ENCODE data around the gene SIPA1L2. TPM values are rescaled to one million over a fixed set of nuclear protein-coding genes. Genes with fewer than 3 reads are reported as not detected.

Gene SIPA1L2
- total RNA-seq, 2 donors from 2014 or later = 57.1 to 100 TPM

DNA sequence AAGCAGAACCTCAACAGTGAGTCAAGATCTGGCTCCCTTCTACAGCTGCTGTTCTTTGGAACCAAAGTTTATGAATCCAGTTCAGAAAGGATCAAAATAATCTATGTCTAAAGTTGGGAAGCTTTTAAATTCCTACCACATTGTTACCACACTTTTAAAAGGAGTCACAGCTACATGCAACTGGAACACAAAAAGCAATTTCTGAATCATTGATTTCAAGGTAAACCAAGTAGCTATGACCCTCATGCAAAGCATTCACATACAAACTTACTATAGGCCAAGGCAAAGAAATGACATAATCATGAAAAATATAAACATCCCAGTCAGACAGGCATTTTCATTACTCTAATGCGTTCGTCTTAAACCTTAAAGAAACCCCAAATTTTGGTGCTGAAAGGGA lies 3.5 kb downstream of the SIPA1L2 start:
- H3K4me3 ChIP-seq = no peak overlapping the region
- H3K36me3 ChIP-seq = no peaks in the 10 kb centered on the region
- TF ChIP-seq, protein P1, sequence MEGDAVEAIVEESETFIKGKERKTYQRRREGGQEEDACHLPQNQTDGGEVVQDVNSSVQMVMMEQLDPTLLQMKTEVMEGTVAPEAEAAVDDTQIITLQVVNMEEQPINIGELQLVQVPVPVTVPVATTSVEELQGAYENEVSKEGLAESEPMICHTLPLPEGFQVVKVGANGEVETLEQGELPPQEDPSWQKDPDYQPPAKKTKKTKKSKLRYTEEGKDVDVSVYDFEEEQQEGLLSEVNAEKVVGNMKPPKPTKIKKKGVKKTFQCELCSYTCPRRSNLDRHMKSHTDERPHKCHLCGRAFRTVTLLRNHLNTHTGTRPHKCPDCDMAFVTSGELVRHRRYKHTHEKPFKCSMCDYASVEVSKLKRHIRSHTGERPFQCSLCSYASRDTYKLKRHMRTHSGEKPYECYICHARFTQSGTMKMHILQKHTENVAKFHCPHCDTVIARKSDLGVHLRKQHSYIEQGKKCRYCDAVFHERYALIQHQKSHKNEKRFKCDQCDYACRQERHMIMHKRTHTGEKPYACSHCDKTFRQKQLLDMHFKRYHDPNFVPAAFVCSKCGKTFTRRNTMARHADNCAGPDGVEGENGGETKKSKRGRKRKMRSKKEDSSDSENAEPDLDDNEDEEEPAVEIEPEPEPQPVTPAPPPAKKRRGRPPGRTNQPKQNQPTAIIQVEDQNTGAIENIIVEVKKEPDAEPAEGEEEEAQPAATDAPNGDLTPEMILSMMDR (IDR thresholded peaks at IDR 0.05) = no peak
- no peaks in the 10 kb centered on the region for H3K9me3 ChIP-seq
- H3K27ac ChIP-seq = peak overlapping the region in 1 of 2 donors; percentile 22
- peaks cover 0 to 55% of the 10 kb centered on the region in 2 donors for H3K4me1 ChIP-seq
- no peak for DNase-seq (ENCODE audit: low spot score)
- H3K27me3 ChIP-seq = no peaks in the 10 kb centered on the region

DNA sequence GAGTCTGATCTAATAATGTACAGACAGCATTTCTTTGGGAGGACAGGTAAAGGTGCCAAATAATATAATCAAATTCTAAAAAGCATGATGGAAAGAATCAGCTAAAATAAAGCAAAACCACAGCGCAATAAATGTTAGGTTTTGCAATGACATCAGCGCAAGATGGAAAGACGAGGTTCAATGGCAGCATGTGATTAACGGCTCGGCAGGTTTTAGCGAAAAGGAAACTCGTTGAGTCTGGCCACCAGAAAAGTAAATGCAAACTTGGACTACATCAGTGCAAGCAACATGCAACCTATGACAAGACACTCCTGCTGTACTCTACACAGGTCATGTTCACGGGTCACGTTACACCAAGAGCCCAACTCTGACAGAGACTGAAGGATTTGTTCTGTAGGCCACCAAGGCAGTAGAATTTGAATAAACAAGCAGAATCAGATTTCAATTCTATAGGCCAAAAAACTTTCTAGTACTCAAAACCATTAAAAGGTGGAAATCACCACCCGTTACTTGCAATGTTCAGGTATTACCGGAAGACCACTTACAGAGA lies 4.5 kb downstream of the SIPA1L2 start:
- no peaks in the 10 kb centered on the region for H3K27me3 ChIP-seq
- H3K4me1 ChIP-seq = peaks cover 0 to 58% of the 10 kb centered on the region in 2 donors
- no peaks in the 10 kb centered on the region for H3K9me3 ChIP-seq
- H3K4me3 ChIP-seq = no peak overlapping the region
- no peaks in the 10 kb centered on the region for H3K36me3 ChIP-seq
- peak overlapping the region; percentile 50 to 63 for H3K27ac ChIP-seq
- TF ChIP-seq, protein P1 (IDR thresholded peaks at IDR 0.05) = no peak
- DNase-seq (ENCODE audit: low spot score) = no peak

DNA sequence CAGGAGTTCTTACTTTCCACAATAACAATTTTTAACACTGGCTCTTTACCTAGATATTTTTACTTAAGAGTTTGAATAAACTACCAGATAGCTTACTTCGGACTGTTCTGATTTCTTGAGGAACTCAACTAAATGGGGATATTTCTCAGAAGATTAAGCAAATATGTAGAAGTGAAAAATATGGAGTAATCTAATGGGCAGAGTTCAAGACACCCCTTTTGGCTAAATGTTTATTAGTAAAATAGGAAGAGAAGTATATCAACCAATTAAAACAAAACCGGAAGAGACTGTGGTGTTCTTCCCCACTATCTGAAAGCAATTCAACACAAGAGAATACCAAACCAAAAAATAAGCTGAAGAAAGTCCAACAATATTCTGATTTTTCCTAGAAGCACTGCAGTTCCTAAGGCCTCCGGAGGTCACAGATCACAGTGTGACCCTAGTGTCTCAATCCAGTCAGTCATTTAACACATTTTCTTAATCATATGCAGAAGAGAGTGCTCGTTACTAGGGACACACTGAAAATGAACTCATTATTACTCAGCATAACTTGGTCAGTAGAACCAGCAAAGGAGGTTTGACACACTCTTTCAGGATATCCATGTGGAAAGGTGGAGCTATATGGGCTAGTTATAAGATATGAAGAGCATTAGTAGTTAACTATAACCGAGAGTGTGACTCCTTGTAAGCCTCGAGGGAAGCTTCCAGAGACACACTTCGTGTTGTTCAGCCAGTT lies 5.2 kb downstream of the SIPA1L2 start:
- no peaks in the 10 kb centered on the region for H3K36me3 ChIP-seq
- H3K4me3 ChIP-seq = no peak overlapping the region
- TF ChIP-seq, protein P1 (IDR thresholded peaks at IDR 0.05) = no peak
- H3K9me3 ChIP-seq = no peaks in the 10 kb centered on the region
- peak overlapping the region; percentile 50 to 63 for H3K27ac ChIP-seq
- peaks cover 0 to 65% of the 10 kb centered on the region in 2 donors for H3K4me1 ChIP-seq
- no peak for DNase-seq (ENCODE audit: low spot score)
- no peaks in the 10 kb centered on the region for H3K27me3 ChIP-seq

DNA sequence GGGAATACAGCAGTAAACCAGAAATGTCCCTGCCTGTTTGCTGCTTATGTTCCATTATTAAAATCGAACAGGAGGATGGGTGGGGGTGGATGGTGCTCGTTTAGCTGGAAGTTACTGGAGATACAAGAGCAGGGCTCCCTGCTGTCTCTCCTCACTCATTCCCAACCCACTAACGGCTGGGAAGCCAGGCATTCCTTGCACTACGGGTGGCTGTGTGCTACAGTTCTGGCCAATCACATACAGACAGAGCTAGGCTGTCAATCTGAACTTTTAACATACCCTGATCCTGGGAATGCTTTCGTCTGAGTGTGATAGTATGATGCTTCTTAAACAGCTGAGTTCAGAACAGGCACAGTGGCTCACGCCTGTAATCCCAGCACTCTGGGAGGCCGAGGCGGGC lies 7.0 kb downstream of the SIPA1L2 start:
- Histone ChIP-seq H3K27me3 (no peaks in the 10 kb centered on the region), H3K4me3 (no peak overlapping the region), H3K9me3 (no peaks in the 10 kb centered on the region), H3K36me3 (no peaks in the 10 kb centered on the region), H3K27ac (peak overlapping the region; percentile 77 to 86), H3K4me1 (peaks cover 0 to 70% of the 10 kb centered on the region in 2 donors)
- TF ChIP-seq, protein P1 (IDR thresholded peaks at IDR 0.05) = no peak
- DNase-seq (ENCODE audit: low spot score) = no peak

DNA sequence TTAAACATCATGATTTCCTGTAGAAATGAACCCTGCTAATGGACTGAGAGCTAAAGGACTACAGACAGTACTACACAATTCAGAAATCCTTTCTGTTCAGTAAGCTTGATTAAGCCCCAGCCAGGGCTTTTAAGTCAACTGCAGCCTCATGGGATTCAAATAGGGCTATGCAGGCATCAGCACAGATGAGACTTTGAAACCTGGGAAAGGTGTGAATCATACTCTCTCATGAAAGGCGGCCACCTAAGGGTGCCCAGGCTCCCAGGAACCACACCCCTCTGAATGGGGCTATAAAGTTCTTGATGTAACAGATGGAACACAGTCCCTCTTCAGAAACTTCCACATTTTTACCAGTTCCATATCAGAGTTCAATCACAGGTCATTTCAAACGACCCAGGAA lies 7.6 kb downstream of the SIPA1L2 start:
- Histone ChIP-seq H3K27me3 (no peaks in the 10 kb centered on the region), H3K4me1 (peaks cover 0 to 65% of the 10 kb centered on the region in 2 donors), H3K27ac (peak overlapping the region; percentile 77 to 86), H3K36me3 (no peaks in the 10 kb centered on the region), H3K4me3 (no peak overlapping the region), H3K9me3 (no peaks in the 10 kb centered on the region)
- TF ChIP-seq, protein P1 (IDR thresholded peaks at IDR 0.05) = no peak
- no peak for DNase-seq (ENCODE audit: low spot score)
